OCI-LY7 (cell line): ENCODE measurements around the gene AXL. TPM values are rescaled to one million over a fixed set of nuclear protein-coding genes. Genes with fewer than 3 reads are reported as not detected.

Experiments used
- BruUV-seq: library from RNA; stranded (reverse); fragments of 400-500 nt; replicated peaks from 2 replicates; lab custom pipeline; 2021; lab: Mats Ljungman, UMichigan
- CTCF ChIA-PET: fragments of 300-600 bp; sonication (Branson Sonifier 250); formaldehyde crosslinking; loops from one replicate; lab custom pipeline; 2022; ENCODE audit warnings: antibody characterized with exemption; ENCODE audit not compliant: unreplicated experiment; lab: Charles Lee
- POLR2A ChIA-PET: fragments of 300-600 bp; sonication (Branson Sonifier 250); formaldehyde crosslinking; loops from one replicate; lab custom pipeline; 2022; ENCODE audit warnings: antibody characterized with exemption; lab: Charles Lee
- DNase-seq: peaks from one replicate; pipeline ENCODE4 v3.0.0-alpha.2; 2015; ENCODE audit warnings: low spot score
- H2AFZ ChIP-seq: fragments of 200-600 bp; sonication (generic), shearing (Covaris generic); 2 replicates; pipeline ENCODE4 v1.6.1; 2014; ENCODE audit warnings: mild to moderate bottlenecking, antibody characterized with exemption, low read length, moderate library complexity
- H3K27ac ChIP-seq: fragments of 200-600 bp; sonication (generic); 2 replicates; pipeline ENCODE4 v1.5.1; 2014; ENCODE audit warnings: mixed run types, low read depth, mild to moderate bottlenecking, moderate library complexity, low read length, inconsistent platforms; ENCODE audit not compliant: poor library complexity, severe bottlenecking
- H3K36me3 ChIP-seq: fragments of 200-600 bp; sonication (generic); 2 replicates; pipeline ENCODE4 v1.6.1; 2014; ENCODE audit warnings: mild to moderate bottlenecking, antibody characterized with exemption, low read length, moderate library complexity, mixed read lengths; ENCODE audit not compliant: insufficient read depth
- H3K4me1 ChIP-seq: fragments of 200-600 bp; sonication (generic); 2 replicates; pipeline ENCODE4 v1.5.1; 2014; ENCODE audit warnings: mild to moderate bottlenecking, low read length; ENCODE audit not compliant: insufficient read depth, poor library complexity, severe bottlenecking
- H3K4me2 ChIP-seq: fragments of 200-600 bp; sonication (generic); 2 replicates; pipeline ENCODE4 v1.6.1; 2014; ENCODE audit warnings: mild to moderate bottlenecking, low read length
- H3K4me3 ChIP-seq: fragments of 200-600 bp; sonication (generic); 2 replicates; pipeline ENCODE4 v1.5.1; 2014; ENCODE audit warnings: mild to moderate bottlenecking, low read depth, low read length; ENCODE audit not compliant: poor library complexity, severe bottlenecking
- H3K79me2 ChIP-seq: fragments of 200-600 bp; sonication (generic); 2 replicates; pipeline ENCODE4 v1.6.1; 2016; ENCODE audit warnings: low read depth, mild to moderate bottlenecking, low read length, moderate library complexity, mixed read lengths; ENCODE audit not compliant: insufficient read depth
- H3K9me2 ChIP-seq: fragments of 200-600 bp; sonication (generic); 2 replicates; pipeline ENCODE4 v1.6.1; 2016; ENCODE audit warnings: mild to moderate bottlenecking, low read length, mixed read lengths; ENCODE audit not compliant: insufficient read depth
- H3K9me3 ChIP-seq: fragments of 200-600 bp; sonication (generic); 2 replicates; pipeline ENCODE4 v1.6.1; 2014; ENCODE audit warnings: mild to moderate bottlenecking, mixed run types, low read length, mixed read lengths
- H4K20me1 ChIP-seq: fragments of 200-600 bp; sonication (generic); 2 replicates; pipeline ENCODE4 v1.6.1; 2014; ENCODE audit warnings: mild to moderate bottlenecking, antibody characterized with exemption, low read length, moderate library complexity, mixed read lengths; ENCODE audit not compliant: insufficient read depth
- CTCF ChIP-seq: fragments of 200-600 bp; sonication (generic); conservative IDR thresholded peaks from 2 replicates; pipeline ENCODE4 v1.5.1; 2014; ENCODE audit warnings: mild to moderate bottlenecking, antibody characterized with exemption, low read length, moderate library complexity, mixed read lengths
- EZH2phosphoT487 ChIP-seq: fragments of 200-600 bp; sonication (generic); IDR thresholded peaks from 2 replicates; pipeline ENCODE4 v1.6.1; 2018; ENCODE audit warnings: low read depth, borderline replicate concordance, mild to moderate bottlenecking, mixed run types, antibody characterized with exemption, low read length, moderate library complexity, mixed read lengths
- intact Hi-C: fragments of 100-400 bp; cut with micrococcal nuclease; formaldehyde crosslinking; loops from one replicate; pipeline ENCODE4 v1.10.0; 2022; ENCODE audit not compliant: unreplicated experiment
- total RNA-seq, 2 experiments: library from RNA; depleted of rRNA in 1 of 2; stranded (reverse); fragments of >200 nt in 1 of 2; shearing (Covaris generic) in 1 of 2; gene quantifications; 2 replicates each; pipeline ENCODE4 v1.2.3, GENCODE V29; 2014 to 2022

AXL gene
- total RNA-seq, 2 experiments from 2014 or later, result not detected

- Histone ChIP-seq H3K4me3 (no peak overlapping the region), H2AFZ (no peak overlapping the region), H3K9me3 (no peaks in the 10 kb centered on the region), H3K4me1 (no peaks in the 10 kb centered on the region), H3K79me2 (no peaks in the 10 kb centered on the region), H3K36me3 (no peaks in the 10 kb centered on the region), H3K27ac (no peak overlapping the region), H3K4me2 (no peak overlapping the region), H3K9me2 (no peaks in the 10 kb centered on the region), H4K20me1 (no peaks in the 10 kb centered on the region)
- POLR2A ChIA-PET, result no interaction called here
- DNase-seq, result no peak
- BruUV-seq, result no TSS peak
- intact Hi-C loops, result no loop called here
- CTCF ChIA-PET, result no interaction called here
- no peak for TF ChIP-seq CTCF
- TF ChIP-seq EZH2phosphoT487, result no peak
These were observed 791 bp upstream of the AXL start for GRCh38 chr19:41218249-41218614.

- Histone ChIP-seq H3K27ac (no peak overlapping the region), H2AFZ (no peak overlapping the region), H3K9me2 (no peaks in the 10 kb centered on the region), H3K9me3 (no peaks in the 10 kb centered on the region), H3K4me3 (no peak overlapping the region), H3K4me2 (no peak overlapping the region), H3K36me3 (no peaks in the 10 kb centered on the region), H3K79me2 (no peaks in the 10 kb centered on the region), H4K20me1 (no peaks in the 10 kb centered on the region), H3K4me1 (no peaks in the 10 kb centered on the region)
- no peak for TF ChIP-seq EZH2phosphoT487
- TF ChIP-seq CTCF, result no peak
- ChIA-PET POLR2A (no interaction called here), CTCF (no interaction called here)
- intact Hi-C loops, result no loop called here
- no peak for DNase-seq
- BruUV-seq, result no TSS peak
These were observed 1.0 kb downstream of the AXL start for GRCh38 chr19:41219924-41220567.

GRCh38 chr19:41220811-41221210 is 1.8 kb downstream of the AXL start:
- no peak overlapping the region for H3K4me3 ChIP-seq
- intact Hi-C loops, result no loop called here
- no TSS peak for BruUV-seq
- H2AFZ ChIP-seq, result no peak overlapping the region
- H3K4me2 ChIP-seq, result no peak overlapping the region
- no peak for DNase-seq
- no peaks in the 10 kb centered on the region for H3K9me2 ChIP-seq
- H3K27ac ChIP-seq, result no peak overlapping the region
- no peaks in the 10 kb centered on the region for H3K9me3 ChIP-seq
- H3K36me3 ChIP-seq, result no peaks in the 10 kb centered on the region
- TF ChIP-seq CTCF (no peak), EZH2phosphoT487 (no peak)
- ChIA-PET POLR2A (no interaction called here), CTCF (no interaction called here)
- H3K4me1 ChIP-seq, result no peaks in the 10 kb centered on the region
- no peaks in the 10 kb centered on the region for H3K79me2 ChIP-seq
- H4K20me1 ChIP-seq, result no peaks in the 10 kb centered on the region
